Measurements from ENCODE around the gene TMEM259. TPM values are rescaled to one million over a fixed set of nuclear protein-coding genes. Genes with fewer than 3 reads are reported as not detected.

The TMEM259 gene
- total and polyA plus RNA-seq, 2 of the 13 experiments (the other 11 are each of a cell fraction or from before 2014, with no cell fraction given), result 64.7 to 164 TPM

DNA sequence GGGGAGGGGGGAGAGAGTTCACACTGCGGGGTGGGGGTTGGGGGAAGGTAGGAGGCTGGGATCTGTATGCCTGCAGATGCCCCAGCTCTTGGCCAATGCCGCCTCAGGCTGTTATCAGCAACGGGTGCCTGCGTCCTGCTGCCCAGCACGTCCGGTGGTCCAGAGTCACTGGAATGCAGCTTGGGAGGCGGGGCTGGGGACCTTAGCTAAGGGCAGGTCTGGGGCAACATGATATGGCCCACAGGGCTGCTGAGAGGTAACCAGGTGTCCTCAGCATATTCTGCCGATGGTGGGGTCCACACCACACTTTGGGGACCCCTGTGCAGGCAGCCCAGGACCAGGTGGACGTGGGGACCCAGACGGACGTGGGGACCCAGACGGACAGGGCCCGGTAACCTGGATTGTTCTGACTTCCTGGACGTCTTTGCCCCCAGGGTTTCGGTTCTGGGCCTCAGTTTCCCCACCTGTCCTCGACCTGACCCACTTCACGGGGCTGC is 45.4 kb upstream of the TMEM259 start (continued):
- TF ChIP-seq, protein P1, sequence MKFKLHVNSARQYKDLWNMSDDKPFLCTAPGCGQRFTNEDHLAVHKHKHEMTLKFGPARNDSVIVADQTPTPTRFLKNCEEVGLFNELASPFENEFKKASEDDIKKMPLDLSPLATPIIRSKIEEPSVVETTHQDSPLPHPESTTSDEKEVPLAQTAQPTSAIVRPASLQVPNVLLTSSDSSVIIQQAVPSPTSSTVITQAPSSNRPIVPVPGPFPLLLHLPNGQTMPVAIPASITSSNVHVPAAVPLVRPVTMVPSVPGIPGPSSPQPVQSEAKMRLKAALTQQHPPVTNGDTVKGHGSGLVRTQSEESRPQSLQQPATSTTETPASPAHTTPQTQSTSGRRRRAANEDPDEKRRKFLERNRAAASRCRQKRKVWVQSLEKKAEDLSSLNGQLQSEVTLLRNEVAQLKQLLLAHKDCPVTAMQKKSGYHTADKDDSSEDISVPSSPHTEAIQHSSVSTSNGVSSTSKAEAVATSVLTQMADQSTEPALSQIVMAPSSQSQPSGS (CRISPR knock-in tag; IDR thresholded peaks at IDR 0.05), result no peak
- TF ChIP-seq ZNF782 (CRISPR knock-in tag; IDR thresholded peaks at IDR 0.05; ENCODE audit: borderline replicate concordance) (no peak), ZNF775 (CRISPR knock-in tag; IDR thresholded peaks at IDR 0.05; ENCODE audit: borderline replicate concordance) (no peak), NFKBIZ (CRISPR knock-in tag; IDR thresholded peaks at IDR 0.05) (no peak), HNF4A (CRISPR knock-in tag; IDR thresholded peaks at IDR 0.05) (no peak), BHLHE40 (IDR thresholded peaks at IDR 0.05; ENCODE audit: low read length) (no peak), SOX13 (IDR thresholded peaks at IDR 0.05) (no peak), SOX13 (CRISPR knock-in tag; conservative IDR thresholded peaks at IDR 0.05 in 1 of 2, IDR thresholded peaks at IDR 0.05 in 1 of 2) (no peak), SIX4 (CRISPR knock-in tag; IDR thresholded peaks at IDR 0.05) (no peak), ZNF652 (CRISPR knock-in tag; IDR thresholded peaks at IDR 0.05; ENCODE audit: borderline replicate concordance, low read depth) (no peak), KLF6 (CRISPR knock-in tag; IDR thresholded peaks at IDR 0.05) (no peak), ZNF3 (CRISPR knock-in tag; IDR thresholded peaks at IDR 0.05) (no peak), CHD4 (IDR thresholded peaks at IDR 0.05; ENCODE audit: borderline replicate concordance, low read length) (no peak), ATM (IDR thresholded peaks at IDR 0.05; ENCODE audit: borderline replicate concordance) (no peak), ZNF850 (CRISPR knock-in tag; conservative IDR thresholded peaks at IDR 0.05) (no peak), YEATS4 (CRISPR knock-in tag; IDR thresholded peaks at IDR 0.05; ENCODE audit: borderline replicate concordance) (no peak; the same call in 1 of the 2 replicates), FOXP1 (IDR thresholded peaks at IDR 0.05) (no peak), FOXP1 (CRISPR knock-in tag; IDR thresholded peaks at IDR 0.05) (no peak), XBP1 (CRISPR knock-in tag; IDR thresholded peaks at IDR 0.05) (no peak), NFKB2 (CRISPR knock-in tag; IDR thresholded peaks at IDR 0.05; ENCODE audit: borderline replicate concordance) (no peak; the same call in 1 of the 2 replicates), NR1H2 (CRISPR knock-in tag; IDR thresholded peaks at IDR 0.05; ENCODE audit: borderline replicate concordance, low read depth) (no peak), ATF7-NPFF (CRISPR knock-in tag; IDR thresholded peaks at IDR 0.05; ENCODE audit: low read depth) (no peak; the same call in 1 of the 2 replicates), SNAI1 (CRISPR knock-in tag; IDR thresholded peaks at IDR 0.05; ENCODE audit: borderline replicate concordance) (no peak), ZNF484 (CRISPR knock-in tag; IDR thresholded peaks at IDR 0.05; ENCODE audit: borderline replicate concordance, low read depth) (no peak), HOXA3 (CRISPR knock-in tag; IDR thresholded peaks at IDR 0.05) (peak; percentile 26; the same call in 1 of the 2 replicates), ASH2L (IDR thresholded peaks at IDR 0.05; ENCODE audit: insufficient read length, low read depth, low read length) (no peak)
- TF ChIP-seq, protein P2, sequence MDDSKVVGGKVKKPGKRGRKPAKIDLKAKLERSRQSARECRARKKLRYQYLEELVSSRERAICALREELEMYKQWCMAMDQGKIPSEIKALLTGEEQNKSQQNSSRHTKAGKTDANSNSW (CRISPR knock-in tag; IDR thresholded peaks at IDR 0.05; ENCODE audit: borderline replicate concordance), result no peak
- TF ChIP-seq, protein P3, sequence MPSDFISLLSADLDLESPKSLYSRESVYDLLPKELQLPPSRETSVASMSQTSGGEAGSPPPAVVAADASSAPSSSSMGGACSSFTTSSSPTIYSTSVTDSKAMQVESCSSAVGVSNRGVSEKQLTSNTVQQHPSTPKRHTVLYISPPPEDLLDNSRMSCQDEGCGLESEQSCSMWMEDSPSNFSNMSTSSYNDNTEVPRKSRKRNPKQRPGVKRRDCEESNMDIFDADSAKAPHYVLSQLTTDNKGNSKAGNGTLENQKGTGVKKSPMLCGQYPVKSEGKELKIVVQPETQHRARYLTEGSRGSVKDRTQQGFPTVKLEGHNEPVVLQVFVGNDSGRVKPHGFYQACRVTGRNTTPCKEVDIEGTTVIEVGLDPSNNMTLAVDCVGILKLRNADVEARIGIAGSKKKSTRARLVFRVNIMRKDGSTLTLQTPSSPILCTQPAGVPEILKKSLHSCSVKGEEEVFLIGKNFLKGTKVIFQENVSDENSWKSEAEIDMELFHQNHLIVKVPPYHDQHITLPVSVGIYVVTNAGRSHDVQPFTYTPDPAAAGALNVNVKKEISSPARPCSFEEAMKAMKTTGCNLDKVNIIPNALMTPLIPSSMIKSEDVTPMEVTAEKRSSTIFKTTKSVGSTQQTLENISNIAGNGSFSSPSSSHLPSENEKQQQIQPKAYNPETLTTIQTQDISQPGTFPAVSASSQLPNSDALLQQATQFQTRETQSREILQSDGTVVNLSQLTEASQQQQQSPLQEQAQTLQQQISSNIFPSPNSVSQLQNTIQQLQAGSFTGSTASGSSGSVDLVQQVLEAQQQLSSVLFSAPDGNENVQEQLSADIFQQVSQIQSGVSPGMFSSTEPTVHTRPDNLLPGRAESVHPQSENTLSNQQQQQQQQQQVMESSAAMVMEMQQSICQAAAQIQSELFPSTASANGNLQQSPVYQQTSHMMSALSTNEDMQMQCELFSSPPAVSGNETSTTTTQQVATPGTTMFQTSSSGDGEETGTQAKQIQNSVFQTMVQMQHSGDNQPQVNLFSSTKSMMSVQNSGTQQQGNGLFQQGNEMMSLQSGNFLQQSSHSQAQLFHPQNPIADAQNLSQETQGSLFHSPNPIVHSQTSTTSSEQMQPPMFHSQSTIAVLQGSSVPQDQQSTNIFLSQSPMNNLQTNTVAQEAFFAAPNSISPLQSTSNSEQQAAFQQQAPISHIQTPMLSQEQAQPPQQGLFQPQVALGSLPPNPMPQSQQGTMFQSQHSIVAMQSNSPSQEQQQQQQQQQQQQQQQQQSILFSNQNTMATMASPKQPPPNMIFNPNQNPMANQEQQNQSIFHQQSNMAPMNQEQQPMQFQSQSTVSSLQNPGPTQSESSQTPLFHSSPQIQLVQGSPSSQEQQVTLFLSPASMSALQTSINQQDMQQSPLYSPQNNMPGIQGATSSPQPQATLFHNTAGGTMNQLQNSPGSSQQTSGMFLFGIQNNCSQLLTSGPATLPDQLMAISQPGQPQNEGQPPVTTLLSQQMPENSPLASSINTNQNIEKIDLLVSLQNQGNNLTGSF (CRISPR knock-in tag; IDR thresholded peaks at IDR 0.05), result no peak

Measured in HepG2 (cell line).